SK-N-DZ (cell line): ENCODE measurements around the gene EPAS1.

Source experiments
- small RNA-seq, 2 experiments: library from RNA; depleted of rRNA; stranded (forward); fragments of <200 nt; gene quantifications; one replicate each; pipeline ENCODE3, GENCODE V24; 2014

EPAS1 gene

Small RNA genes within 50 kb of the gene (small RNA-seq; reads per million reads assigned to genes)
- 0 reads per million in 2 experiments for gene RF00017
